HepG2 (cell line): ENCODE results near the gene IER2. TPM values are rescaled to one million over a fixed set of nuclear protein-coding genes. Genes with fewer than 3 reads are reported as not detected.

Source experiments
- FOSL2 ChIP-seq: sonication (generic); formaldehyde crosslinking; IDR thresholded peaks from 2 replicates; pipeline ENCODE4 v1.4.0; 2020; ENCODE audit warnings: missing genetic modification reagents
- HCFC1 ChIP-seq: fragments of 150-350 bp; IDR thresholded peaks from 2 replicates; pipeline ENCODE4 v1.6.1; 2014; ENCODE audit warnings: low read depth, low read length
- HNRNPUL1 ChIP-seq: fragments of 200-400 bp; formaldehyde crosslinking; IDR thresholded peaks from 2 replicates; pipeline ENCODE4 v1.6.1; 2017; ENCODE audit warnings: low read depth, mild to moderate bottlenecking, low read length, moderate library complexity
- MAFK ChIP-seq, 2 experiments: IDR thresholded peaks in 1 of 2; conservative IDR thresholded peaks in 1 of 2; 2 replicates each; pipeline ENCODE4 v1.6.1; 2011; ENCODE audit warnings: improper control_type of control experiment in 2 of 2, low read length in 2 of 2
- MTERF4 ChIP-seq: sonication (generic); formaldehyde crosslinking; IDR thresholded peaks from 2 replicates; pipeline ENCODE4 v1.8.0; 2023; ENCODE audit warnings: mild to moderate bottlenecking, missing genetic modification reagents
- NCOR1 ChIP-seq: fragments of 200-600 bp; sonication (generic); IDR thresholded peaks from 2 replicates; pipeline ENCODE4 v1.7.0; 2017; ENCODE audit warnings: antibody characterized with exemption, low read length, borderline replicate concordance
- NONO ChIP-seq, 2 experiments: fragments of 450-650 bp in 1 of 2; sonication (generic) in 1 of 2; formaldehyde crosslinking in 1 of 2; IDR thresholded peaks in 1 of 2; conservative IDR thresholded peaks in 1 of 2; 2 replicates each; pipeline versions ENCODE4 v1.6.1 to v1.8.0; 2017 to 2022; ENCODE audit warnings: mild to moderate bottlenecking in 1 of 2, missing genetic modification reagents in 1 of 2, moderate library complexity in 1 of 2
- RXRA ChIP-seq: sonication (generic); formaldehyde crosslinking; IDR thresholded peaks from 2 replicates; pipeline ENCODE4 v1.5.1; 2020; ENCODE audit warnings: missing genetic modification reagents
- SP140L ChIP-seq: sonication (generic); formaldehyde crosslinking; IDR thresholded peaks from 2 replicates; pipeline ENCODE4 v1.4.0; 2020; ENCODE audit warnings: missing genetic modification reagents, borderline replicate concordance
- TBL1XR1 ChIP-seq: fragments of 150-350 bp; IDR thresholded peaks from 2 replicates; pipeline ENCODE4 v1.6.1; 2014; ENCODE audit warnings: borderline replicate concordance, low read length; ENCODE audit not compliant: partially characterized antibody
- TBX2 ChIP-seq: sonication (generic); formaldehyde crosslinking; IDR thresholded peaks from 2 replicates; pipeline ENCODE4 v1.5.0; 2020; ENCODE audit warnings: missing genetic modification reagents, mild to moderate bottlenecking, borderline replicate concordance
- ZBTB26 ChIP-seq: IDR thresholded peaks from 2 replicates; pipeline ENCODE4 v1.6.1; 2016; ENCODE audit warnings: missing compliant biosample characterization, missing genetic modification reagents, borderline replicate concordance
- ZFP36L1 ChIP-seq: sonication (generic); formaldehyde crosslinking; IDR thresholded peaks from 2 replicates; pipeline ENCODE4 v1.8.0; 2022; ENCODE audit warnings: mild to moderate bottlenecking, missing genetic modification reagents, moderate library complexity
- ZFYVE20 ChIP-seq: sonication (generic); formaldehyde crosslinking; IDR thresholded peaks from 2 replicates; pipeline ENCODE4 v1.8.0; 2023; ENCODE audit warnings: low read depth, mild to moderate bottlenecking, moderate library complexity, missing genetic modification reagents, borderline replicate concordance
- ZNF205 ChIP-seq: IDR thresholded peaks from 2 replicates; pipeline ENCODE4 v1.6.1; 2018; ENCODE audit warnings: missing biosample characterization, missing genetic modification reagents
- ZNF207 ChIP-seq: fragments of 450-650 bp; IDR thresholded peaks from 2 replicates; pipeline ENCODE4 v1.6.1; 2016; ENCODE audit warnings: antibody characterized with exemption, borderline replicate concordance
- ZNF235 ChIP-seq: sonication (generic); formaldehyde crosslinking; IDR thresholded peaks from 2 replicates; pipeline ENCODE4 v1.8.1; 2023; ENCODE audit warnings: mild to moderate bottlenecking, missing genetic modification reagents, borderline replicate concordance
- ZNF318 ChIP-seq: sonication (generic); formaldehyde crosslinking; IDR thresholded peaks from 2 replicates; pipeline ENCODE4 v1.4.0; 2020; ENCODE audit warnings: mild to moderate bottlenecking, missing genetic modification reagents
- ZNF331 ChIP-seq: sonication (generic); formaldehyde crosslinking; IDR thresholded peaks from 2 replicates; pipeline ENCODE4 v1.4.0; 2020; ENCODE audit warnings: missing genetic modification reagents
- polyA plus RNA-seq, 8 experiments: library from polyadenylated mRNA; depleted of rRNA in 3 of 8; stranded (reverse) in 7 of 8; unstranded in 1 of 8; fragments of >200 nt; fragmentation: Illumina TruSeq in 4 of 8; extraction: Trizol in 4 of 8; gene quantifications; 2 replicates each; pipeline versions ENCODE4 v1.2.1 to v1.2.3, GENCODE V29; 2011 to 2016; ENCODE audit warnings: low read depth in 4 of 8, missing spikeins in 1 of 8, mixed read lengths in 1 of 8; ENCODE audit not compliant: insufficient read depth in 1 of 8
- total RNA-seq, 5 experiments: library from RNA; depleted of rRNA; stranded (reverse); fragments of >200 nt; fragmentation: Illumina TruSeq; extraction: Trizol; gene quantifications; 2 replicates each; pipeline ENCODE4 v1.2.3, GENCODE V29; 2016; ENCODE audit warnings: low read depth in 1 of 5

Gene IER2
- total and polyA plus RNA-seq, 2 of the 13 experiments (the other 11 are each of a cell fraction or from before 2014, with no cell fraction given), result 10.1 to 14.3 TPM

GRCh38 chr19:13128583-13128982 is 21.6 kb upstream of the IER2 start (continued):
- TF ChIP-seq ZNF318 (no peak), HNRNPUL1 (no peak), HCFC1 (no peak), ZNF235 (CRISPR knock-in tag) (no peak), TBL1XR1 (peak; percentile 54), ZNF207 (no peak), ZNF331 (CRISPR knock-in tag) (peak; percentile 52; the same call in 1 of the 2 replicates), NCOR1 (peak; percentile 24; the same call in 1 of the 2 replicates), SP140L (CRISPR knock-in tag) (no peak), TBX2 (CRISPR knock-in tag) (peak; percentile 56; the same call in 1 of the 2 replicates), ZNF205 (CRISPR knock-in tag) (0 out of 2 replicates have a peak, but pooled peaks have one; percentile 16), MTERF4 (CRISPR knock-in tag) (no peak), ZFP36L1 (CRISPR knock-in tag) (no peak), ZBTB26 (CRISPR knock-in tag) (no peak), RXRA (CRISPR knock-in tag) (peak; percentile 86), ZFYVE20 (CRISPR knock-in tag) (no peak), NONO (IDR thresholded peaks at IDR 0.05) (no peak), NONO (CRISPR knock-in tag; conservative IDR thresholded peaks at IDR 0.05) (peak; percentile 69; the same call in 1 of the 2 replicates), FOSL2 (CRISPR knock-in tag) (peak; percentile 47; the same call in 1 of the 2 replicates), MAFK (conservative IDR thresholded peaks at IDR 0.05 in 1 of 2, IDR thresholded peaks at IDR 0.05 in 1 of 2; ENCODE audit: low read length in 2 of 2) (0 out of 4 replicates have a peak, but pooled peaks of 1 of the 2 experiments have one; percentile 14)
